CD4-positive, alpha-beta T cell treated with Interferon alpha-2 for 1 hour (primary cell): ENCODE results near the gene STAM.
A peak's percentile ranks its signal among the peaks of the same experiment; 100 is the strongest.

Source experiments
- DNase-seq, 2 donors: peaks; one replicate each; pipeline ENCODE4 v3.0.0-alpha.2; 2020 to 2022

Gene STAM

DNA sequence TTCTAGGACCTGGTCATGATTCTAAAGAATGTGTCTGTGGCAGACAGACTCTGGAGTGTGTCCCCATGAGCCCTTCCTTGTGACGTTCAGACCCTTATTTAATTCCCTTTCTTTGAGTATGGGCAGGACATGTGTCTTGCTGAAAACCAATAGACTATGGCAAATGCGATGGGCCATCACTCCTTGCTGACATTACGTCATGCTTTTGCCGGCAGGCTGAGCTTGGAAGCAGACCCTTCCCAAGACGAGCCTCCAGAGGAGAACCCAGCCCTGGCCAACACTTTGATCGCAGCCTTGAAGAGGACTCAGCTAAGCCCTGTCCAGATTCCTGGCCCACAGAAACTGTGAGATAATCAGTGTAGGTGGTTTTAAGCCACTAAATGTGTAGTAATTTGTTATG, 89.7 kb downstream of the STAM start:
- no peak for DNase-seq

DNA sequence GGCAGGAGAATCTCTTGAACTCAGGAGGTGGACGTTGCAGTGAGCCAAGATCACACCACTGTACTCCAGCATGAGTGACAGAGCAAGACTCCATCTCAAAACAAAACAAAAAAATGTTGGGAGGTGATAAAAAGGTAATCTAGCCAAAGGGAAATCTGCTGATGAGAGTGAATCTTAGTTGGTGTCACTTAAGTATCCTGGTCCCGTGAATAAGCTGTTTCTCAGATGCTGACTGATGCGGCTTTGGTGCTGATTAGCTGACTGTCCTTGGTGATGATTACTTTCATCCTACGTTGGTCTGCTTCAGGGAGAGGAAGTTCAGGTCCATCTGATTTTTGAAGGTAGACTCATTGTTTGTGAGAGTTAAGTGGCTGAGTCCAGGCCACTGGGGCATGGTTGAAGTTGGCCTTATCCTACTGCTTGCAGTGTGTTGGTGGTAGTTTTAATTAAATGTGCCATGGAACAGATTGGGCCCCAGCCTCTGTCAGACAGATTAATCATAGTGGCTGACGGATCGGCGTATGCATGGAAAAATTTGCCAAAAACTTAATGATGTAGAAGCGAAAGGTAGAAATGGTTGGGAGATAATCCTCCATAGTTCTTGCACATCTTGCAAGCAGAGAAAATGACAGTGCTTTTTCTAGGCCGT, 90.6 kb downstream of the STAM start:
- DNase-seq = no peak

DNA sequence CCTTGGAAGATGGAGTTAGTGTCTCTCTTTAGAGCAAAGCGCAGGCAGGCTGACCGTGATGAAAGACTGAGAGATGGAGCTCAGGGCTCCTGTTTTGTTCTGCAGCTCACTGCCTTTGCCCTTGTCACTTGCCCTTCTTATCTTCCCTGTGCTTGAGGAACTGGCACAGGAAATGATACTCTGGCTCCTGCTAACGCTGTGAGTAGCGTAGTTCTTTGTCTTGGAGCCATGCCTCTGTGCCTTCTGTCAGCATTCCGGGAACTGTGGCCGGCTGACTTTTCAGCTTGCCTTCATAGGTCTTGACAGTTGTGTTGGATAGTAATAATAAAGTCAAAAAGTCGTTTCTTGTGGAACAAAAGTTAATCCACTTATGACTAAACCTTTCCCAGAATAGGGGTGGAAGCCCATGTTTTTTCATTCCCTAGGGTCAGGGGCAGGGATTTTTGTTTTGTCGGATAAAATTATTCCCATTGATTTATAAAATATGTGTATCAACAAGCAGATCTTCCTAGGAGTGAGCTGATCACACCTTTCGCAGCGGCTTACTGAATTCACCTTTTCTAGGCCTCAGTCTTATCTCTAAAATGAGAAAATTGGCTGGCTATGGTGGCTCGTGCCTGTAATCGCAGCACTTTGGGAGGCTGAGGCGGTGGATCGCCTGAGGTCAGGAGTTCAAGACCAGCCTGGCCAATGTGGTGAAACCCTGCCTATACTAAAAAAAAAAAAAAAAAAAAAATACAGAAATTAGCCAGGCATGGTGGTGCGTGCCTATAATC, 91.4 kb downstream of the STAM start:
- no peak for DNase-seq

DNA sequence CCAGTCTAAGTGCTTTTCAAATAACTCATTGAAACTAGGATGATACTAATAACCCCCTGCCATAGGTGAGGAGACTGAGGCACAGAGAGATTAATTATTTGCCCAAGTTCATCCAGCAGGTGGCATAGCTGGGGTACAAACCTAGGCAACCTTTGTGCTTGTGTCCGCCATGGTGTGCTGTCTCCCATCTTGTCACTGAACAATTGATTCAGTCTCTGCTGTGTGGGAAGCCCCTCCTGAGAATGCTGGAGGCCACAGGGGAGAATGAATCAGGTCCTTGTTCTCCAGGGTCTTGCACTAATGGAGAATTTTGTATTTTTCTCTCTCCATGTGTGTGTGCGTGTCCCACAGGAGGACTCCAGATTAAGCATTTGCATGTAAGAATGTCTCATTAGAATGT, 92.3 kb downstream of the STAM start:
- no peak for DNase-seq

DNA sequence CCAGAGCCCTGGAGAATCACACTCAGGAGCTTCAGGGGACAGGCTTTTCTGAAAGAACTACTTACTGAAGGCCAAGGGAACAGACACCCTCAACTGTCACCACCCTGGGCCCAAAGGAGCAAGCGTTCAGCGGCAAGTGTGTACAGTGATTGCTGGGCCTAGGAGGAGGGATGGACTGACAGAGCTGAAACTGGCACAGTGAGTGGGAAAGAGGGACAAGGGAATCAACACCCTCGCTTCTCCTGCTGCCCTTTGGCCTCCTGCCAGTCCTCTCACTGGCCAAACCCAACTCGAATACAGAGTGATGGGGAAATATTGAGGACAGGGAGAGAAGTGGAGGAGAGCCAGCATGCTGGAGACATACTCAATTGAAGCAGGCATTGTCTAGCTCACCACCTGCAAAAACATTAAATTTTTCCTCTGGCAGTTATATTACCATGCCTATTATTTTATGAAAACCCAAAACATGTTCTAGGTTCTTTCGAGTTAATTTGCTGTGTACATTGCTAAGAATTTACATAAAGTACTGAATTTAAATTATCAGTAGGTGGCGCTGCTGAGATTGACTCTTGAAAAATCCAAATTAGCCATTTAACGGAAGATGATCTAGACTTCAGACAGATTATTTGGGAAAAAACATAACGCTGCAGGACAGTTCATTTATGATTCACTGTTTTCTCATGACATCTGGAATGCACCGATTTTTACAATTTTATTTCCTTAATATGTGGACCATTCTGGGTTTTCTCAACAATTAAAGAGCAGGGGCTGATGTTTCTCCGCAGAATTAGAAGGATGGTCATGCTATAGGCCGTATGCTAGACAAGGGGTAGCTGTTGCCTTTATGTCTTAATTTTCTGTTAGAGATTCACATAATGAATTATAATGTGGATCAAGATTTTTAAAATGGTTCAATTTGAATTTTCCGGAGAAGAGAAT, 93.3 kb downstream of the STAM start:
- peak in 1 of 2 donors; percentile 45 for DNase-seq

DNA sequence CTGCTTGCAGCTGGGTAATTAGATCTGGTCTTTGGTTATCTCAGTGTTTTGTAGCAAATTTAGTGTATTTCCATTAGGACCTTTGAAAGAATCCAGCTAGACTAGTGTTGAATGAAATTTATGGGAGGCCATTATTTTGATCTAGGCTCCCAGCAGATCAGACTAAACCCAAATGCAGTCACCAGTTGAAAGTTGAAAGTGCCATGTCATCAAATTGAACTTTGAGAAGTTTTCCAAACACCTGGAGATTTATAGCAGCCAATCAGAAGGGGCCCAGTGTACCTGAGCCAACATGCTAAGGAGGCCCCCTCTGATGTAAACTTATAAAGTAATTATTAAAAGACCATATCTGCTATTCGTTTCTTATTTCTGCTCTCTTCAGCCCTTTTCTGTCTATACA, 96.7 kb downstream of the STAM start:
- no peak for DNase-seq

DNA sequence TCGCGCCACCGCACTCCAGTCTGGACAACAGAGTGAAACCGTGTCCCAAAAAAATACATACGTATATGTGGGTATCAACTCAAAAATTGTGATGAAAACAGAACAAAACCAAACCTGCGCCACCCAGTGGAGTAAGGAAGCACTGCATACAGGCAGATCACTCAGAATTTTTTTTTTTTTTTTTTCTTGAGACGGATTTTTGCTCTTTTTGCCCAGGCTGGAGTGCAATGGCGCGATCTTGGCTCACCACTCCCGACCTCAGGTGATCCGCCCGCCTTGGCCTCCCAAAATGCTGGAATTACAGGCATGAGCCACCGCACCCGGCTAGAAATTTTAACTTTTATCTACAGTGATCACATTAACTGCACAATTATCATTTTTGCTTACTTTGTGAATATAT, 99.0 kb downstream of the STAM start:
- peak; percentile 56 to 71 for DNase-seq

DNA sequence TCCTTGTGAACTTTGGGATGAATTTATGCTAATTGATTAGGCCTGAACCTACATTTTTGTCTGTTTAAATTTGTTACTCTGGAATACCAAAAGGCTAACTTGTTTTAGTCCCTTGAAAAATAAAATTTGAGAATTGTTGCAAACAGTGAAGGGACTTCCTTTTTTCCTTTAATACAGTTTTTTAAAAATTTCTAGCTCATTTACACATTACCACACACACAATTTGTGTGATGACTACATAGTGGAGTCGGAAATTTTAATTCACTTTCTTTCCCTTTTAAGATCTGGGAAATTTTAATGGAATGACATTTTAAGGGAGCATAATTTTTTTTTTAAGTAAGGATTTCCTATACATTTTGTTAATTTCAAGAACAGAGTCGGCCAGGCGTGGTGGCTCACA, 99.5 kb downstream of the STAM start:
- no peak for DNase-seq

DNA sequence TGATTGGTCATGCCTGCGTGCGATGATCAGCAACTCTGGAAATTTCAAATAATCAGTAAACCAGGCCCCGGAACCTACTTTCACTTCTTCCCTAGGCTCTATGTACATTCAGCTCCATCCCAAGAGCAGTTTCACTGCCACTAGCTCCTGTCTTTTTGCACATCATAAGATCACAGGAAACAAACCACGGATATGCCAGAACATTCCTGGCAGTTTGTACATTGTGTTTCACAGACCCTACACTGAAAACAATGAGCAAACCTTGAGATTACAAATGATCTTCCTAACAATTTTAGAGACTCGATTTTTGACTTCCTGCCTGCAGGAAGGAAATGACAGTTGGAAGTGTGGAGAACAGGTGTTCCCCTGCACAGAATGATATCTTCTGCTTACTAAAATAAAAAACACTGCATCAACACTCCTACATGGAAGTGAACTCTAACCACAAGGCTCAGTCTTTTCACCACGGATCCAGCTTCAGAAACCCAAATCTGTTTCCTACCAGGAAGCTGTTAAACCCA, 100.5 kb downstream of the STAM start:
- no peak for DNase-seq

DNA sequence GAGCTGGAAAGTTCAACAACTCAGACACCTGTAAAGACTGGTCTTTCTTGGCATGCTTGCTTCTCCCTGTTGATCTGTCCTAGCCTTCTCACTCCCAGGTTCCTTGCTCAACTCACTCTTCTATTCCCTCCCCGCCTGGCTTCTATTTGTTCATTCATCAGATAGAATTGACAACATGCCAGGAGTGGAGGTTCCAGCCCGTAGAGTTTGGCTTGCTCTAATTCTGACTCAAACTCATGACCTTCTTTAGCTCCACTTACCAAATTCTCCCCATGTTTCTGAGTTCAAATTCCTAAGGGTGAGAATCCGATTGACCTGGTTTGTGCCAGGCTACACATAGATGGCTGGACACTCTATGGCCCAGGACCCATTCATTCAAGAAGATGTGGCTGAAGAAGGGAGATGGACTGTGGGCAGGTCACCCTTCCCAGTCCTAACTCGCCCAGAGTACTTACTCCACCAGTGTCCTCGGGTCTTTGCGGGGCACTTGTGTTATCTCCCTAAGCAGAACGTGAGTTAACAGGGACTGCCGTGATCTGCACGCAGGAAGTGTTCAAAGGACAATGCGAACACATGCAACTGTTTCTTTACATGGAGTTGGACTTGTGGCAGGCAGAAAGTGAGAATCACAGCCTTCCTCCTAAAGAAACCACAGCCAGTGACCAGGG, 104.1 kb downstream of the STAM start:
- DNase-seq = no peak

DNA sequence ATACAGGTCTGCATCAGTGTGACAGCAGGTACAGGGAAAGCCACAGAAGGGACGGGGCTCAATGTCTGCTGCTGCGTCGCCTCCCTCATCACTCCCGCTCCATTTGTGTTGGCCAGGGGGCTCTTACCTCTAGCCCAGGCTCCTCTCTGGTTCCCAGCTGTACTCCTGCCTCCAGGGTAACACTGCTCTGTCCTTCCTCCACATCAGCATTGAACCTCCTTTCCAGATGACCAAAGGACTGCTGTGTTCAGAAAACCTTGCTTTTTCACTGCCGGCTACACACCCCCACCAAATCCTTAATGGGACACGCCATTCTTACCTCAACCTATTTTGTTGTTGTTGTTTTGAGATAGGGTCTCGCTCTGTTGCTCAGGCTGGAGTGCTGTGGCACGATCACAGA, 105.9 kb downstream of the STAM start:
- DNase-seq = no peak

DNA sequence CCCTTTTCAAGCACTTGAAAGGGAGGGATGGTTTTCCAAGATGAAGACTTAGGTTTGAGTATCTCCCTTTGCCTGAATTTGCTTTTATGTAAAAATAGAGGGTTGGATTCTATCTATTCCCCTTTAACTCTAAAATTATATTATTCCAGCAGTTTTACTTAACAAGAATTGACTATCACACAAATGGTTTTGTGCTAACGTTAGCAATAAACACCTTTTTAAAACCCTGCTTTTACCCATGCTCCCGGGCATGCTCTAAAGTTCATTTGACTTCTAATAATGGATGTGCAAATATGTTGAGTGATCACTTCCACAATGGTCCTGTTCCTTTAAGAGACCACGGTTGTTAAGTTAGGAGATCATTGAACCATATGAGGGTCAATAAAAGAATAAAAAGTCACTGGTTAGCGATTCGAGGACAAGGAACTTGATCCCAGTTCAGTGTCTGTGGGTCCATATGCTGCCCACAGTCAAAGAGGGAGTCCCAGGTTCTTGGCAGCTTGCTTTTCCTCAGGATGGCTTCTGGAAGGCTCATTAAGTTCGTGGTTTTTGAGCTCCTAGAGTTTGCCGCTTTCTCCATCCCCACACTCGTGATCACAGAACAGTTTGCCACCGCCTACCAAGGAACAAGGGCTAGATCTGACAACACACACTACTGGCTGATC, 108.0 kb downstream of the STAM start, which contains the start of gene TMEM236:
Gene TMEM236 (plus strand): TSS at position 421 of the 665 bp plus-strand sequence. CDS start 95 bp downstream, at position 516.
- no peak for DNase-seq

DNA sequence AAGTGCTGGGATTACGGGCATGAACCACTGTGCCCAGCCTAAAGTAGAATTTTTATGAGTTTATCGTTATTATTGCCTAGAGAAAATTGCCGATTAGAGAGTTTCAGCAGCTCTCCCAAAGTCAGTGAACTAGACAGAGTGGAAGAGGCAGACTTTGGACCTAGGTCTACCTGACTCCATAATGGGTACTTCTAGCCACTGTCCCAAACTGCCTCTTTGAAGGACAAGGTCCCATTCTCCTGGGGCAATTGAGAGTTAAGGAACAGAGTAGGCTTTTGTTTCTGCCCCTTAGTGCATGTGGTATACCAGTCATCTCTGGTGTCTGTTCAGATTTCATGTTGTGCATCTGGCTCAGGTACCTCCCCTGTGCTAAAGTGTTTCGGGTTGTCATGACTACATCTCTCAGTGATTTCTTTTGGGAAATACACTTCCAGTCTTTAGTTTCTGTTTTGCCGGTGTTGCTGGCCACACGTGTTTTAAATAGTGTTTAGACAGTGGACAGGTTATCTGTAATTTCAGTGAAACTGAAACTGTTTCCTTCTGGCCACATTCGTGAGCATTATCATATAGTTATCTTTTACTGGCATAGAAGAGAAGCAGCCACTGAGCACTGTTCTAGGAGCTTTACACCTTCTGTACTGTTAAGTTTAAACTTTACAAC, 112.7 kb downstream of the STAM start:
- DNase-seq = peak in 1 of 2 donors; percentile 25

DNA sequence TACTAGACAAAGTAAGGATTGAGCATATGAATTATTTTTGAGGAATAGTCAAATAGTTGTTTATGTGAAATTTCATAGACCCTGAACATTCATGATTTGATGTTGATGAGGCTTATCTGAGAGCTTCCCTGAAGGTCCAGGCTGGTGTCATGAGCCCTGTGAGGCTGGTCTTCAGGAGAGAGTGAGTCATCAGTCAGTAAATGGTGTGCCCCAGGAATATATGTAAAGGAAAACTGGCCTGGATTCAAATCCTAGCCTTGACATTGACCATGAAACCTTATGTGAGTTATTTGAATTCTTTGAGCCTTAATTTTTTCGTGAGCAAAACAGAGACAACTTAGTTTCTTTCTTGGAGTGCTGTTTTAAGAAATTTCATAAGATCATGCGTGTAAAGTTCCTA, 114.2 kb downstream of the STAM start:
- DNase-seq = no peak

DNA sequence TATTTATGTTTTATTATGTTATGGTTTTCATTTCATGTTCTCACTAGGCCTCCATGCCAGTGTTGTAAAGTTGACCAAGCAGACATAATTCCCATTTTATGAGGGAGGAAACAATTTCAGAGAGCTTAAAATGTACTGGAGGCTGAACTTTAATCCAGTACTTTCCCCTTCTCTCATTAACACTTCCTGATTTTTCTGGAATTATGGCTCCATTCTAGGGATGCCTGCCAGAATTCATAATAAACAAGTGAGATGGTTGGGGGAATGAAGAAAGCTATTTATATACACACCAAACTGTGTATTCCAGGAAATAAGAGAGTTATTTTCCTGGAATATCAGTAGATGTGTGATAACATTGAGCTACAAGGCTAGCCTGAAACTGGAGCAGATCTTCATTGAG, 114.9 kb downstream of the STAM start:
- DNase-seq = no peak

DNA sequence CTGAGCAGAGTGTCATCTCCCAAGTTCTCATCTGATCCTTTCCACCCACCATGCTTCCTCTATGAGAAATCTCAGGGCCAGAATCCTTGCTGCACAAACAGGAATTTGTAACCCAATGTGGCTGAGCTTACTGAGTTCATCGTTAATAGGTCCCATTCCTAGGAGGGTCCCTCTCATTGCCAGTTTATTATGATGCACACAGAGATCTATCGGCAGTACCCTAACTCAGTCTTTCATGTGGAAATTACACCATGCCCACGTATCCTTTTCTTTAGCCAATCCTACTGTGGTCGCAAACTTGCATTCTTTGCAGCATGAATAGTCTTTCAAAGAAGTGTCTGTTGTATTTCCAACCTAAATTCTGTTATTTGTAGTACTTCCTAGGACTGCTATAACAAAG, 120.2 kb downstream of the STAM start:
- no peak for DNase-seq

DNA sequence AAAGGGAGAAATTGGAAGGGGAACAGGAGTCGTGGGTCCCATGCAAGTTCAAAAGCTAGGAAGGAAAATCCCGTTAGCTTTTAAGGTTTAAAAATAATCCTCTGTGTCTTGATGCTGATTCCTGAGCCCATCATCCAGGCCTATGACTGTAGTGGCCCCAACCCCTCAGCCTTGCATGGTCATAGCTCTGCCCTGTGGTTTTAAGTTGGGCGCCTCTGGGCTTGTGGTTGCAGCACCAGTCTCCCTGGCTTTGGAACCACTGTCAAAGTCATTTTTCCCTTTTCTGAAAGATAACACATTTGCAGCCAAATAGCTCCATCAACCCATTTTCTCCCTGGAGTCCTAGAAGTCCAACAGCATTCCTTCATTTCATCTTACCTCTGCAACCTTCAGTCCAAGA, 121.7 kb downstream of the STAM start:
- no peak for DNase-seq
